Adrenal gland (tissue), 12 donors: Measurements from ENCODE around the gene ADAMTS17. TPM values are rescaled to one million over a fixed set of nuclear protein-coding genes. Genes with fewer than 3 reads are reported as not detected.

Experiments used
- DNase-seq, 7 donors: peaks; one replicate each; pipeline ENCODE4 v3.0.0-alpha.2; 2019 to 2020
- H3K27ac ChIP-seq, 5 donors: fragments of 200-600 bp; sonication (generic) in 4 of 5; 1 replicate in 3 of 5; 2 replicates in 2 of 5; pipeline versions ENCODE4 v1.5.1 to v1.8.0; 2016 to 2020; ENCODE audit warnings: mild to moderate bottlenecking in 1 of 5
- H3K27me3 ChIP-seq: fragments of 200-600 bp; 2 replicates; pipeline ENCODE4 v1.8.0; 2021
- H3K36me3 ChIP-seq, 2 donors: fragments of 200-600 bp; replicated peaks in 1 of 2; 1 replicate in 1 of 2; 2 replicates in 1 of 2; pipeline versions ENCODE4 v1.5.1 to v1.8.0; 2018 to 2022
- H3K4me1 ChIP-seq, 2 donors: fragments of 200-600 bp; replicated peaks in 1 of 2; 1 replicate in 1 of 2; 2 replicates in 1 of 2; pipeline versions ENCODE4 v1.5.1 to v1.8.0; 2018 to 2021
- H3K4me3 ChIP-seq, 4 donors: fragments of 200-600 bp; sonication (generic) in 3 of 4; one replicate each; pipeline ENCODE4 v1.5.1; 2016 to 2018
- H3K9me3 ChIP-seq, 3 donors: fragments of 200-600 bp; sonication (generic) in 1 of 3; replicated peaks in 1 of 3; 1 replicate in 2 of 3; 2 replicates in 1 of 3; pipeline versions ENCODE4 v1.5.1 to v1.8.0; 2016 to 2021
- POLR2A ChIP-seq, 2 donors: fragments of 450-650 bp; IDR thresholded peaks; one replicate each; pipeline ENCODE4 v1.6.1; 2017; ENCODE audit warnings: antibody characterized with exemption in 2 of 2, mild to moderate bottlenecking in 2 of 2, moderate library complexity in 1 of 2
- WGBS, 4 donors: extraction: QIAGEN DNeasy Blood & Tissue Kit in 2 of 4; methylation state at CpG; one replicate each; pipeline versions ENCODE4 v1.1.5 to v1.1.7; 2013 to 2017; 5-methylcytosine and 5-hydroxymethylcytosine counted together
- intact Hi-C, 2 donors: fragments of 100-400 bp; cut with DNase I; formaldehyde crosslinking; loops; one replicate each; pipeline versions ENCODE4 v1.14.1 to v1.15.0; 2022 to 2023
- polyA plus RNA-seq, 3 donors: library from polyadenylated mRNA; stranded (reverse); fragments of 200-250 nt in 2 of 3; fragments of 350-450 nt in 1 of 3; fragmentation: Illumina TruSeq in 1 of 3; extraction: RNeasy Lipid Tissue Mini Kit (QIAGEN cat#74804) in 1 of 3; gene quantifications; one replicate each; pipeline ENCODE4 v1.2.3, GENCODE V29; 2013 to 2014
- total RNA-seq, 9 donors: library from RNA; depleted of rRNA in 4 of 9; stranded (reverse); fragments of >200 nt in 4 of 9; fragments of 120-200 nt in 1 of 9; fragmentation: NEBNext Ultra II Directional in 1 of 9; extraction: Animal tissue kit (Norgen Biotek cat#: 25700) in 1 of 9; gene quantifications; one replicate each; pipeline versions ENCODE4 v1.1.0 to v1.2.4, GENCODE V29; 2013 to 2023
- TF ChIP-seq, protein P1 (sequence below), 6 experiments: fragments of 450-650 bp in 4 of 6; fragments of 200-600 bp in 2 of 6; sonication (generic) in 1 of 6; IDR thresholded peaks; 1 replicate in 5 of 6; 2 replicates in 1 of 6; pipeline versions ENCODE4 v1.5.1 to v1.8.0; 2016 to 2021; ENCODE audit warnings: antibody characterized with exemption in 6 of 6, mild to moderate bottlenecking in 2 of 6, moderate library complexity in 1 of 6
- donor health status: healthy with polysubstance abuse.
- donor health status: Bipolar disorder and iron deficiency.
- donor health status: DM: yes; HTN: yes; CAD: no.
- donor health status: DM: no; HTN: no; CAD: no.
- donor health status: DM: no; HTN: no; CAD: no.
- donor health status: DM: yes; HTN: yes; CAD: no.

Gene ADAMTS17
- total and polyA plus RNA-seq, 12 donors = 0.51 to 14.8 (median 2.9) TPM

DNA sequence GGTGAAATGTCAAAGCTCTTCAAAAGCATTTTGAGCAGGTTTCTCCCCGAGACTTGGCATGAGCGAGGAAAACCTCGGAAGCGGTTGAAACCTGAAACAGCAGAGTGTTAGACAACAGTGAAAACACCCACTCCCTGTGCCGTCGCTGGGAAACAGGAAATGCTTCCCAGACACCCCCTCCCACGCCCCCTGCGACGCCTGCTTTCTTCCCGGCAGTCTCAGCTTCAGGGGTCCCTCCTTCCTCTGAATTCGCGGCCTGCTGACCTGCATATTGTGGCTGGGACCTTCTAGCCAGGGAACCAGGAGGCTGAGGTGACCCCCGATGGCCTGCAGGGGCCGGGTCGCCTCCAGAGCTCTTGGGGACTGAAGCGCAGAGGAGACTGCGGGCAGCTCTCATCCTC lies 357.9 kb downstream of the ADAMTS17 start:
- peak overlapping the region in 1 of 5 donors; percentile 72 for H3K27ac ChIP-seq
- no peaks in the 10 kb centered on the region for H3K36me3 ChIP-seq
- no peak for DNase-seq
- no peaks in the 10 kb centered on the region for H3K4me1 ChIP-seq
- H3K27me3 ChIP-seq = no peaks in the 10 kb centered on the region
- no peak overlapping the region for H3K4me3 ChIP-seq
- 52 to 59% (median 56%) methylated on average over 7 to 17 of the region's 17 CpGs for WGBS, 4 donors
- intact Hi-C loops = no loop called here
- TF ChIP-seq POLR2A (IDR thresholded peaks at IDR 0.05) = no peak
- TF ChIP-seq, protein P1, sequence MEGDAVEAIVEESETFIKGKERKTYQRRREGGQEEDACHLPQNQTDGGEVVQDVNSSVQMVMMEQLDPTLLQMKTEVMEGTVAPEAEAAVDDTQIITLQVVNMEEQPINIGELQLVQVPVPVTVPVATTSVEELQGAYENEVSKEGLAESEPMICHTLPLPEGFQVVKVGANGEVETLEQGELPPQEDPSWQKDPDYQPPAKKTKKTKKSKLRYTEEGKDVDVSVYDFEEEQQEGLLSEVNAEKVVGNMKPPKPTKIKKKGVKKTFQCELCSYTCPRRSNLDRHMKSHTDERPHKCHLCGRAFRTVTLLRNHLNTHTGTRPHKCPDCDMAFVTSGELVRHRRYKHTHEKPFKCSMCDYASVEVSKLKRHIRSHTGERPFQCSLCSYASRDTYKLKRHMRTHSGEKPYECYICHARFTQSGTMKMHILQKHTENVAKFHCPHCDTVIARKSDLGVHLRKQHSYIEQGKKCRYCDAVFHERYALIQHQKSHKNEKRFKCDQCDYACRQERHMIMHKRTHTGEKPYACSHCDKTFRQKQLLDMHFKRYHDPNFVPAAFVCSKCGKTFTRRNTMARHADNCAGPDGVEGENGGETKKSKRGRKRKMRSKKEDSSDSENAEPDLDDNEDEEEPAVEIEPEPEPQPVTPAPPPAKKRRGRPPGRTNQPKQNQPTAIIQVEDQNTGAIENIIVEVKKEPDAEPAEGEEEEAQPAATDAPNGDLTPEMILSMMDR (IDR thresholded peaks at IDR 0.05) = no peak
- H3K9me3 ChIP-seq = no peaks in the 10 kb centered on the region

DNA sequence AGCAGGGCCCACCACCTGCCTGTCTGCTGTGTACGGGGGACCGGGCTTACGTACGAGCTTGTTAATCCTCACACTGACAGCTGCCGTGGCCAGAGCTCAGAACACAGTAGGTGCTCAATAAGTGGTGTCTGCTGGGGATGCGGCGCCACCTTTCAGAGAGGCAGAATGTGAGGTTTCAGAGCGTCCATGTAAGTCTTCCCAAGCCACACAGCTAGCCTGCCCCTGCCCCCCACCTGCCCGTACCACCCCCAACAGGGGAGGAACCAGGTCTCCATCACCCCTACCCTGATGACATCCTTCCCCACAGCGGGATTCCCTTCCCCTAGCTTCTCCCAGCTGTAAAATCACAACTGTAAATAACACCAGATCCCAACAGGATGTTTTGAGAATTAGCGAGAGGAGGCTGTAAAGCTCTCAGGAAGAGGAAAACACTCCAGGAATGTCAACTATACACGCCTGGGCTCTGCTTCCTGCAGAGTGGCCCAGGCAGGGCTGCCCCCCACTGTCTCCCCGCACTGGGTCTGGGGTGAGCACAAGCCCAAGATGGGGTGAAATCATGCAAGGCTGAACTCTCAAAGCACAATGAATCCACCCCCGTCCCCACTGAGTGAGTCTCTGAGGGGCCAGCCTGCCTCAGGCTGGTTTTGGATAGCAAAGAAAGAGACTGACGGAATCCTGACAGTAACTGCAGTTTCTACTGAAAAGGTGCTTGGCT lies 358.4 kb downstream of the ADAMTS17 start:
- H3K27me3 ChIP-seq = no peaks in the 10 kb centered on the region
- no peaks in the 10 kb centered on the region for H3K4me1 ChIP-seq
- TF ChIP-seq, protein P1 (IDR thresholded peaks at IDR 0.05) = no peak
- no peak for TF ChIP-seq POLR2A (IDR thresholded peaks at IDR 0.05)
- no peak overlapping the region for H3K4me3 ChIP-seq
- DNase-seq = no peak
- intact Hi-C loops = no loop called here
- H3K9me3 ChIP-seq = no peaks in the 10 kb centered on the region
- 57 to 67% (median 59%) methylated on average over 11 to 15 of the region's 15 CpGs for WGBS, 4 donors
- H3K27ac ChIP-seq = peak overlapping the region in 1 of 5 donors; percentile 72
- H3K36me3 ChIP-seq = no peaks in the 10 kb centered on the region

DNA sequence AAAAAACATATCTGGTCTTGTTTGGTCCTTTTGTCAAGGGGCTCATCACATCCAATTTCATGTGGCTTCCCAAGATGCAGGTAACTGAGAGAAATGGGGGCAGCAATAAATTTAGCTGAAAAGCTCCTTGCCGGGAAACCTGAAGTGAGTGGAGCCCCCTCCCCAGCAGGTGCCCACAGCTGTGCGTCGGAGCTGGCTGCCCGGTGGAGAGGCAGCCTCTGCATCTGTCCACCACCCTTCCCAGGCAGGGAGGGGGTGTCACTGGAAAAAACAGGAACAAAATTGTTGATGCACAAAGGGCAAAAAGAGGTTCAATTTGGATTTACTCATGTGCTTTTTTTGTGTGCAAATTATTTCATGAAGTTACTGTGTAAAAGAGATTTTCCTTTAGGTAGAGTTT lies 359.1 kb downstream of the ADAMTS17 start:
- Histone ChIP-seq H3K27ac (no peak overlapping the region), H3K4me1 (no peaks in the 10 kb centered on the region), H3K4me3 (no peak overlapping the region), H3K9me3 (no peaks in the 10 kb centered on the region), H3K36me3 (no peaks in the 10 kb centered on the region), H3K27me3 (no peaks in the 10 kb centered on the region)
- DNase-seq = no peak
- TF ChIP-seq POLR2A (IDR thresholded peaks at IDR 0.05) = no peak
- TF ChIP-seq, protein P1 (IDR thresholded peaks at IDR 0.05) = no peak
- intact Hi-C loops = no loop called here
- WGBS, 4 donors = 76 to 93% (median 82%) methylated on average over 4 of the region's 4 CpGs

DNA sequence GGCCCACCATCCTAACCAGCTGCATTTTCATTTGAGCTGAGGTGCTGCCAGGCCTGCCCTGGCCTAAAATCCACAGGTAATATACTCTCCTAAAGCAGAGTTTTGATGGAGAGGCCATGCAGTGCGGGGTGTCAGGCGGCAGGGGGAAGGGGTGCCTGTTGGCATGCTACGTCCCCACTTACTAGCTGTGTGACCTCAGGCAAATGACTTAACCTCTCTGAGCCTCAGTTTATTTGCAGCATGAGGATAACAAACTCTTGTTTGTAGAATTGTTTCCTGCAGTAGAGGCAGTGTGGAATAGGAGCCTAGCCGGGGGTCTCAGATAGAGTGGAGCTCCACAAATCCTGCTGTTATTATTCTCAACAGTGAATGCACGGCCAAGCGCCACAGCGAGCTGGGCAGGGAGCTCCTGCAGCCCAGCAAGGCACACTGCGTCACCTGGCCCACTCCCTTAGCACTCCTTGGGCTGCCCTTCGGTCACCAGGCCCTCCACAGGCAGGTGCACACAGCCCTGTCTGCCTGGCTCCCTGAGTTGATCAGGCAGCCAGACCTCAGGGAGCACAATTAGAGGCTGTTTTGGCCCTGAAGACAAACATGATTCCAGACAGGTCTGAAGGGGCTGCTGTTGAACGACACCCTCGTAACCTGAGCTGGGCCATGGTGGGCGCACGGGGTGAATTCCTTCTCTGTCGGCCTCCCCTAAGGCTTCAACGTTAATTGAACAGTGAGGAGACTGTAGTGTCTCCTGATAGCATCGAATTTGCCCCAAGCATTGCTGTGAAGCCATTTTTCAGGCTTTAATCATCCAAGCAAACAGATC lies 359.7 kb downstream of the ADAMTS17 start:
- H3K4me3 ChIP-seq = no peak overlapping the region
- H3K27ac ChIP-seq = no peak overlapping the region
- H3K36me3 ChIP-seq = no peaks in the 10 kb centered on the region
- no peaks in the 10 kb centered on the region for H3K4me1 ChIP-seq
- no peaks in the 10 kb centered on the region for H3K27me3 ChIP-seq
- DNase-seq = no peak
- TF ChIP-seq, protein P1 (IDR thresholded peaks at IDR 0.05) = no peak
- no peak for TF ChIP-seq POLR2A (IDR thresholded peaks at IDR 0.05)
- no peaks in the 10 kb centered on the region for H3K9me3 ChIP-seq
- intact Hi-C loops = no loop called here
- 80 to 93% (median 83%) methylated on average over 11 to 16 of the region's 16 CpGs for WGBS, 4 donors
